LNCaP clone FGC (cell line): ENCODE measurements around the gene IPPK.

ENCODE experiments used
- DNase-seq: peaks from one replicate; pipeline ENCODE4 v3.0.0-alpha.2; 2011; ENCODE audit warnings: low read depth
- H3K4me3 ChIP-seq: 2 replicates; pipeline ENCODE4 v1.5.1; 2011; ENCODE audit warnings: mild to moderate bottlenecking, low read depth, low read length, control low read depth
- CTCF ChIP-seq: IDR thresholded peaks from 2 replicates; pipeline ENCODE4 v1.5.1; 2012; ENCODE audit warnings: mild to moderate bottlenecking; ENCODE audit not compliant: control insufficient read depth, insufficient read depth; ENCODE audit errors: extremely low read depth

The IPPK gene

DNA sequence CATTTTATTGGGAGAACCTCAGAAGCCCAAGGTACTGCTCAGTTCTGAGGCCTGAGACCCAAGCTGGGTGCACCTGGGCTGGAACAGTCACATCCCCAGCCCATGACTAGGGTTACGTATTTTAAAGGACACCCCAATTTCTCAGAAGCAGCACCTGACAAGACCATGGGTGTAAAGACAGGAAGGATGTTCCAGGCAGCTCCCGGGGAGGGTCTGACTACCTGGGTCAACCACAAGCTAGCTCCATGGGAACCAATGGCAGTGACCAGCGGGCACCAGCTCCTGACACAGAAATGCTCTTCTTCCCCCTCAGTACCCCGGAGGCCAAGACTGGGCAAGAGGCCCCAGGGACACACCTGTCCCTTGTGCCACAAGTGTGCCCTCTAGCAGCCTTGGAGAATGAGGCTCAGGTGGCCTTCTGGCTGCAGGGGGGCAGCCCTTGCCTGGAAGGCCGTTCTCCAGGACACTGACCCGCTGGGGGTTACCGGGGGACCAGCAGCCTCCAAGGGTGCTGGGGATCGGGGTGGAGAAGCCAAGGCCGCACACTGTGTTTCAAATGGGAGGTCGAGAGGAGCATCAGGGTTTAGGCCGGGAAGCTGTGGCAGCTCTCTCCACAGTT is 52.6 kb downstream of the IPPK start:
- H3K4me3 ChIP-seq, result no peak overlapping the region
- DNase-seq, result no peak
- no peak for TF ChIP-seq CTCF

GRCh38 chr9:92616655-92617111 is 53.2 kb downstream of the IPPK start:
- no peak for TF ChIP-seq CTCF
- no peak overlapping the region for H3K4me3 ChIP-seq
- DNase-seq, result no peak

DNA sequence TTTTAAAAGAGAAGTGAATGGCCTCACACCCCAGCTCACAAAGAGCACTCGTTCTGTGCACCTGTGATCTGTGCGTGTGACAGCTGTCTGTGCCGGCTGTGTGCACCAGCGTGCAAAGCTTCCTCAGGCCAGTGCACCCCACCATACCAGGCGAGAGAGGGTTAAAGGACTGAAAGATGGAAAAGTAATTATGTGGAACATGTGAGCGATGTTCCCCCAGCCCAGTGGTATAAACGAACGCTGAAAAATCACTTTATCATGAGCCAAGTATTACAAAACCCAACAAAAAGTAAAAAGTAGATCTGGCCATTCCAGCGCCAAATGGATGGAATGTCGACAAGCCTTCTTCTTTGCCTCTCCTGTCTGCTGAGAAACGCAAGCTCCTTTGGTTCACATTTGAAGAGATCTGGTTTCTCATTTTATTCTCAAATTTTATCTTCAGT is 53.7 kb downstream of the IPPK start:
- DNase-seq, result no peak
- TF ChIP-seq CTCF, result no peak
- H3K4me3 ChIP-seq, result no peak overlapping the region

GRCh38 chr9:92615790-92616189 is 54.1 kb downstream of the IPPK start:
- TF ChIP-seq CTCF, result no peak
- no peak overlapping the region for H3K4me3 ChIP-seq
- no peak for DNase-seq

DNA sequence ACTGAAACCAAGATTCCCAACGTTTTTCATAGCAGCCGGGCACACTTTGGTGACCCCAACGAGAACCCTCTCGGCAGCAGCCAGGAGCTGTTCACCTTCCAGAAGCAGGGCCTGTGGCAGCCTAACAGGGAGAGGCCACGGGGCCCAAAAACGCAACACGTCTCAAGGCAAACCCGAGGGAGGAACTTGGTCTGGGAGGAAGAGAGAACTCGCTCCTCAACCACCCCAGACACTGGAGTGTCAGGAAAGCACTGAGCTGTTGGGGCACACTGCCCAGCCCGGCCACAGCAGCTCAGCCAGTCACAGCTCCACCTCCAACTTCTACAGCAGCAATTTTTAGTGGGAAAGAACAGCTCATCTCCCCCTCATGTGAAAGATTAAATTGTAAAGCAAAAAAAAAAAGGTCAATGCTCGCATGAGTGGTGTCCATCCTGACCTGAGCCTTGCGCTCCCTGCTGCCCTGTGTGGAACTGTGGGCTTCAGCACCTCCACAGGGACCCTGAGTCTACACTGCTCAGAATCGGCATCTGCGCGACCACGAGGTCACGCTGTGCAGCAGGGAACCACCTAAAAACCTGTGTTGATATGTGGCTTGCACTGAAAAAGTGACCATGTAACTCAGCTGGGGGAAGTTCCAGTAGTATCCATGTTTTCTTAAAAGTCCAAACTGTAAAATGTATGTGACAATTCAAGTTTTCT is 55.0 kb downstream of the IPPK start:
- H3K4me3 ChIP-seq, result no peak overlapping the region
- DNase-seq, result no peak

DNA sequence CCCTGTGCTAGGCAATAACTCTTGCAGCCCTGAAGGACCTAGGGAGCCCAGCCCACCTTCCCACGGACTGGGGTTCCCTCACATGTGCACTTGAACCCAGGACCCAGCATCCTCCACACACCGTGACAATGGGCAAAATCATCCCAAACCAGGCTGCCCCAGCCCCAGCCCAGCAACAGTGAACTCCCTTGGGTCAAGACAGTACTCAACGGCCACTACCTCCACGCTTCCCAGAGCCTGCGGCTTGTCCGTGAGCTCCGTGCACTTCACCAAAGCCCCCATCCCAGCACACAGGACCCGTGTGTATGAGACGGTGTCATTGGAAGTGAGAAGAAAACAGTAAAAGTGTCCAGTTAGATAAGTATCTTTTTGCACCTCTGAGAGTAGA is 55.8 kb downstream of the IPPK start:
- DNase-seq, result no peak
- no peak overlapping the region for H3K4me3 ChIP-seq
- no peak for TF ChIP-seq CTCF

More for the DNA sequence above, 55.0 kb downstream of the IPPK start:
- peak; percentile 1; the same call in 1 of the 2 replicates for TF ChIP-seq CTCF
